HAP-1 (cell line): Measurements from ENCODE around the gene NKX2-1.

Experiments
- DNase-seq, 2 experiments: peaks; one replicate each; pipeline ENCODE4 v3.0.0-alpha.2; 2016 to 2020; ENCODE audit warnings: low spot score in 2 of 2
- H3K27me3 ChIP-seq: fragments of 250-450 bp; sonication (Bioruptor Pico); 2 replicates; pipeline ENCODE4 v1.5.1; 2020; ENCODE audit warnings: low read depth, mild to moderate bottlenecking, moderate library complexity
- H3K36me3 ChIP-seq: fragments of 250-450 bp; sonication (Bioruptor Pico); replicated peaks from 2 replicates; pipeline ENCODE4 v1.5.1; 2020; ENCODE audit warnings: mild to moderate bottlenecking
- H3K4me1 ChIP-seq: fragments of 250-450 bp; sonication (Bioruptor Pico); 2 replicates; pipeline ENCODE4 v1.5.1; 2020; ENCODE audit warnings: mild to moderate bottlenecking
- H3K4me3 ChIP-seq: fragments of 250-450 bp; sonication (Bioruptor Pico); 2 replicates; pipeline ENCODE4 v1.5.1; 2020; ENCODE audit warnings: mild to moderate bottlenecking, moderate library complexity
- H3K9me3 ChIP-seq: fragments of 250-450 bp; sonication (Bioruptor Pico); 2 replicates; pipeline ENCODE4 v1.5.1; 2020; ENCODE audit warnings: mild to moderate bottlenecking, moderate library complexity
- in situ Hi-C: fragments of 300-500 bp; cut with MboI; formaldehyde crosslinking; loops from 3 replicates; pipeline ENCODE4 v1.14.3; 2020; ENCODE audit warnings: low sequenced_read_pairs, inconsistent platforms, mixed read lengths

NKX2-1 gene

DNA sequence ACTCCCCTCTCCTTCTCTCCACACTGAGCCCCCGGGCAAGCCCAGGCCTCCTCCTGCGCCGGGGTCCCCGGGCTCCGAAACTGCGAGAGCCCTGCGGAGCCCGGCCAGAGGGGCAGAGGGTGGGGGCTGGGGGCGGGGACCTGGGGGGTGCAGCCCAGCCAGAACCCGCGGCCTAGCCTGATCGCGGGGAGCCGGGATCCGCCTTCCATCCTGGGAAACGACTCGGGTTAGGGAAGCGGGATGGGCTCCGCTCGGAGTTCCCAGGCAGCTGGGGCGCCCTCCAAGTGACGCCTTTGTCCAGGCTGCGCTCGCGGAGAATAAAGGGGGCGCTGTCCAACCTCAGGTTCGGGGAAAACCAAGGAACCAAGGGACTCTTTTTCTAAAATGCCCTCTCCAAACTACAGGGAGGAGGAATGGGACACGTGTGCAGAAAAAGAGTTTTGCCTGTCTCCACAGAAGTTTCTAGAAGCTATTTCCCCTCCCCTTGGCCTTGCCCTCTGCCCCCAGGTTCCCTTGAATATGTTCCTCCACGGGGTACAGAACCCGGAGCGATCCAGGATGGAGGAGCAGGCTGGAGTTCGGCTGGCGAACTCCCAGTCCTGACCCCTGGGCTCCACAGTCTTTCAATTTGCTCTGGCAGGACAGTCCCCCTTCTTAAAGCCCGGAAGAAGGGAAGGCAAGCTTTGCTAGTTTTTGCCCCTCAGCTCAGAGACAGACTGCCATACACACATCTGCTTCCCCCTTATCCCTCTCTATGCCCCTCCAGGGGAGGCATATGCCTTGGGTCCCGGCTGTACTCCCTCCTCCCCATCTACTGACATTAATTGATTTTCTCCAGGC, 13.9 kb downstream of the NKX2-1 start:
- no peaks in the 10 kb centered on the region for H3K36me3 ChIP-seq
- H3K4me3 ChIP-seq, result no peak overlapping the region
- DNase-seq, result no peak
- H3K4me1 ChIP-seq, result peaks cover 39% of the 10 kb centered on the region
- peaks cover 36% of the 10 kb centered on the region for H3K27me3 ChIP-seq
- no peaks in the 10 kb centered on the region for H3K9me3 ChIP-seq
- in situ Hi-C loops, result no loop called here

DNA sequence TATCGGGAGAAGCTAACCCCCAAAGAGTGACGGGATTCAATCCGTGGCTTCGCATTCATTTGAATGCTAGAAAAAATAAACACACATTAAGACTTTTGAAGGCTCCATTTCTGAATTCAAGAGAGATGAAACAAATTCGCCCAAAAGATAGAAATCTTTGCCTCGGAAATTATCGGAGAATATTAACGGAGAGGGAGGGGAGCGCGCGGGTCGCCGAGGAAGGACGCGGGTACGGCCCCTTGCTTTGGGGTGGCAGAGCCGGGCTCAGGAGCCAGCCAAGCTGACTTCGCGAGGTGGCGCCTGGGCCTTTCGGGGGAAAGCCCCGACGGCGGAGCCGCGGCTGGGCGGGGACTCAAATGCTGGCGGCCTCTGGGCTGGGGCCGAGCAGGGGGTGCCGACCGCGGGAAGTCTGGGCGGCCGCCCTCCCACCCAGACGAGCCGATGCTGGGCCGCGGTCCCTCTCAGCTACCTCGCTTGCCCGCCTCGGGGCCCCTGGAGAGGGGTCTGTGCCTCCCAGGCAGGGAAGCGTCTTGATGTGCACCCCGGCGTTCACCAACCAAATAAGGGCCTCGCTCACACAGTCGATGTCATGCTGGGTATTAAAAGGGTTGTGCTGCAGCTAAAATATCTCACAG, 14.7 kb downstream of the NKX2-1 start:
- Histone ChIP-seq H3K4me1 (peaks cover 30% of the 10 kb centered on the region), H3K27me3 (peaks cover 42% of the 10 kb centered on the region), H3K36me3 (no peaks in the 10 kb centered on the region), H3K4me3 (no peak overlapping the region), H3K9me3 (no peaks in the 10 kb centered on the region)
- peak in 1 of 2 experiments; percentile 56 for DNase-seq
- in situ Hi-C loops, result no loop called here

GRCh38 chr14:36504771-36505175, 15.3 kb downstream of the NKX2-1 start:
- no peak overlapping the region for H3K4me3 ChIP-seq

GRCh38 chr14:36503771-36504741, 16.0 kb downstream of the NKX2-1 start:
- H3K27me3 ChIP-seq, result peaks cover 52% of the 10 kb centered on the region

More at GRCh38 chr14:36504771-36505175, 15.3 kb downstream of the NKX2-1 start:
- DNase-seq, result peak; percentile 75 to 95
- Histone ChIP-seq H3K27me3 (peaks cover 48% of the 10 kb centered on the region), H3K9me3 (no peaks in the 10 kb centered on the region), H3K36me3 (no peaks in the 10 kb centered on the region), H3K4me1 (peaks cover 25% of the 10 kb centered on the region)
- in situ Hi-C loops, result no loop called here

GRCh38 chr14:36502558-36503508, 17.2 kb downstream of the NKX2-1 start:
- H3K9me3 ChIP-seq, result no peaks in the 10 kb centered on the region
- no peak overlapping the region for H3K4me3 ChIP-seq
- peaks cover 56% of the 10 kb centered on the region for H3K27me3 ChIP-seq
- in situ Hi-C loops, result no loop called here
- DNase-seq, result no peak
- peaks cover 12% of the 10 kb centered on the region for H3K4me1 ChIP-seq
- H3K36me3 ChIP-seq, result no peaks in the 10 kb centered on the region

More at GRCh38 chr14:36503771-36504741, 16.0 kb downstream of the NKX2-1 start:
- in situ Hi-C loops, result no loop called here
- peaks cover 18% of the 10 kb centered on the region for H3K4me1 ChIP-seq
- H3K4me3 ChIP-seq, result no peak overlapping the region
- H3K9me3 ChIP-seq, result no peaks in the 10 kb centered on the region
- no peaks in the 10 kb centered on the region for H3K36me3 ChIP-seq
- no peak for DNase-seq

GRCh38 chr14:36498938-36499337, 21.1 kb downstream of the NKX2-1 start:
- Histone ChIP-seq H3K36me3 (no peaks in the 10 kb centered on the region), H3K9me3 (no peaks in the 10 kb centered on the region), H3K4me1 (peaks cover 22% of the 10 kb centered on the region), H3K4me3 (no peak overlapping the region), H3K27me3 (peaks cover 60% of the 10 kb centered on the region)
- in situ Hi-C loops, result no loop called here
- DNase-seq, result no peak

- Histone ChIP-seq H3K4me1 (peaks cover 29% of the 10 kb centered on the region), H3K27me3 (peaks cover 58% of the 10 kb centered on the region), H3K36me3 (no peaks in the 10 kb centered on the region), H3K9me3 (no peaks in the 10 kb centered on the region), H3K4me3 (no peak overlapping the region)
- in situ Hi-C loops, result no loop called here
- no peak for DNase-seq
Measured at GRCh38 chr14:36496346-36496745, 23.7 kb downstream of the NKX2-1 start.

DNA sequence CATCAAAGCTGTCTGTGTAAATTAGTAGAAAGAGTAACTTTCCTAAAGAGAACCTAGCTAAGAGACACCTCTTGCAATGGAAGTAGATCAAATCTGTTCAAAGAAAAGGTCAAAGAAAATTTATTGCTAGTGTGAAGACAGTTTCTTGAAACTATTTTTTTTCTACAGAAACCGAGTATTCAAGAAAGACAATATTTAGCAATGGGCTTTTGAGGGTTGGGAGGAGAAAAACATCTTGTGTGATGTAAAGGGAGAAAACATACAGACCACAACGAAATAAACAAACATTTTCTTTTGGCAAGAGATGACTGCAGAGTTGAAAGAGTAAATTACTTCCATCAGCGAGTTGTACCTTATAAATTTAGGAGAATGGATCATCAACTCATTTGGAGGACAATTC, 24.4 kb downstream of the NKX2-1 start:
- no peaks in the 10 kb centered on the region for H3K36me3 ChIP-seq
- H3K9me3 ChIP-seq, result no peaks in the 10 kb centered on the region
- peaks cover 59% of the 10 kb centered on the region for H3K27me3 ChIP-seq
- H3K4me1 ChIP-seq, result peaks cover 29% of the 10 kb centered on the region
- no peak for DNase-seq
- no peak overlapping the region for H3K4me3 ChIP-seq
- in situ Hi-C loops, result no loop called here

GRCh38 chr14:36493761-36494160, 26.3 kb downstream of the NKX2-1 start:
- Histone ChIP-seq H3K4me3 (no peak overlapping the region), H3K4me1 (peaks cover 29% of the 10 kb centered on the region), H3K9me3 (no peaks in the 10 kb centered on the region), H3K36me3 (no peaks in the 10 kb centered on the region), H3K27me3 (peaks cover 55% of the 10 kb centered on the region)
- in situ Hi-C loops, result no loop called here
- peak in 1 of 2 experiments; percentile 46 for DNase-seq

GRCh38 chr14:36485773-36486172, 34.3 kb downstream of the NKX2-1 start:
- no peaks in the 10 kb centered on the region for H3K4me1 ChIP-seq
- in situ Hi-C loops, result no loop called here

DNA sequence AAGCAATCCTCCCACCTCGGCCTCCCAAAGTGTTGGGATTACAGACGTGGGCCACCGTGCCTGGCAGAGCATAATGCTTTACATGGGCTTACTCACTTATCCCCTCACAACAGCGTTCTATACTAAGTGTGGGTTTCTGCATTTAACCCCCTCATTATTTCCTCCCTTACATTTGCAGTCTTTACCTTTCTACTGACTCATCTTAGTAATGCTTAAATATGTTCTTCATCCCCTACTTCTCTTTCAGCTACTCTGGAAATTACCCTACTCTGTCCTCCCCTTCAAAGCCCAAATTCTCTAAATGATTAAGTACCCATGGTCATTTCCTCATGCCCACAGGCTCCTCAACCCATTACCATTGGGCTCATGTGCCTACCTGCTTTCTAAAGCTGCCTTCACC, 40.7 kb downstream of the NKX2-1 start:
- no peak for DNase-seq
- Histone ChIP-seq H3K9me3 (no peaks in the 10 kb centered on the region), H3K4me1 (no peaks in the 10 kb centered on the region), H3K36me3 (no peaks in the 10 kb centered on the region), H3K27me3 (no peaks in the 10 kb centered on the region), H3K4me3 (no peak overlapping the region)
- in situ Hi-C loops, result no loop called here

More at GRCh38 chr14:36485773-36486172, 34.3 kb downstream of the NKX2-1 start:
- DNase-seq, result no peak
- Histone ChIP-seq H3K9me3 (no peaks in the 10 kb centered on the region), H3K27me3 (peaks cover 20% of the 10 kb centered on the region), H3K4me3 (no peak overlapping the region), H3K36me3 (no peaks in the 10 kb centered on the region)

DNA sequence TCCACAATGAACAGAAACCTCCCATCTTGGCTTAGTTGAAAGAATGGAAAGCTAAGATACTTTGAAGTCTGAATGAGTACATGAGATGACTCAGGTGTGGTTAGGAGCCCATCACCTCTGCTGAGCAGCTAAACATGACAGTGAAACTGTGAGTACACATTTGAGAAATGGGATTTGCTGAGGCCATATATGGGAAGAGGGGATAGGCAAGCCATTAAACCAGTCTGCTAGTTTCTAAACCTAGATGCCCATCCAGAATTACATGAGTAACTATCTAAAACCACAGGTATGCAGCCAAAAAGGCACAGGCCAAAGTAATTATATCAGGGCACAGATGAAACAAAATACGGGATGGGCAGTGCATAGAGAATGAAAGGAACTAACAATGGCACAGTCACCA, 41.2 kb downstream of the NKX2-1 start:
- in situ Hi-C loops, result no loop called here

More for the DNA sequence above, 41.2 kb downstream of the NKX2-1 start:
- Histone ChIP-seq H3K9me3 (no peaks in the 10 kb centered on the region), H3K4me1 (no peaks in the 10 kb centered on the region), H3K36me3 (no peaks in the 10 kb centered on the region), H3K4me3 (no peak overlapping the region), H3K27me3 (no peaks in the 10 kb centered on the region)
- no peak for DNase-seq
